Islet of Langerhans (tissue), 1 donor: ENCODE data around the gene MGLL.
"Not testable (repeated sequence)": the region's sequence is repeated elsewhere in the genome, so short reads cannot be mapped to it uniquely, and the experiment has no call there.

ENCODE experiments used
- FAIRE-seq: peaks from one replicate; lab custom pipeline; 2011; peaks lifted over from hg19 to GRCh38; lab: Jason Lieb, UNC

MGLL gene

DNA sequence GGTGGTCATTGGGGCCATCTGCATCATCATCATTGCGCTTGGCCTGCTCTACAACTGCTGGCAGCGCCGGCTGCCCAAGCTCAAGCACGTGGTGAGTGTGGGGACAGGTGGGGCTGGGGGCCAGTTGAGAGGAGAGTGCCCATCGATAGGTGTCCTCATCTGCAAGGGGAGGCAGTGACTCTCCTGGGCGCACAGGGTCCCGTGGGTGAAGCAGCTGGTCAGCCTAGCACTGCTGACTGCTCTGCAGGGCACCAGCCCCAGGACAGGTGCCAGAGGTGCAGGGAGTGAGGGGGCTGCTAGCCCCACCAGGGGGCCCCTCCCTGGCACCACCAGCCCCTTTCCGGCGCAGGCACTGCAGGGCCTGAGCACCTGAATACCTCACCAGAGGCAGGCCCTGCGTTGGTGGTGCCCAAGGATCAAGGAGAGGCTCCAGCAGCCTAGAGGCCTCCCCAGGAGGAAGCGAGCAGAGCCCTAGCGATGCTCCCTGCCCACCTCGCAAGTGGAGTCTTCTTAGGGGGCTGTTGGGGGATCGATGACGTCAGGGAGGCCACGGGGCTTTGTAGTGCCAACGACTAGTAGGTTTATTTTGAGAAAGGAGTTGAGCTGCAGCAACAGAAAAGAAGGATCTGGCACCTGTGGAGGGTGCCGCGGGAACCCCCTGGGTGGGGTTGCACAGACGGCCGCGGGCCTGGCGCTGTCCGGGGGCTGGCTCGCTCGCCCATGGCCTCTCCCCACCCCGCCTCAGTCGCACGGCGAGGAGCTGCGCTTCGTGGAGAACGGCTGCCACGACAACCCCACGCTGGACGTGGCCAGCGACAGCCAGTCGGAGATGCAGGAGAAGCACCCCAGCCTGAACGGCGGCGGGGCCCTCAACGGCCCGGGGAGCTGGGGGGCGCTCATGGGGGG lies 150.5 kb downstream of the MGLL start:
- FAIRE-seq = no peak

DNA sequence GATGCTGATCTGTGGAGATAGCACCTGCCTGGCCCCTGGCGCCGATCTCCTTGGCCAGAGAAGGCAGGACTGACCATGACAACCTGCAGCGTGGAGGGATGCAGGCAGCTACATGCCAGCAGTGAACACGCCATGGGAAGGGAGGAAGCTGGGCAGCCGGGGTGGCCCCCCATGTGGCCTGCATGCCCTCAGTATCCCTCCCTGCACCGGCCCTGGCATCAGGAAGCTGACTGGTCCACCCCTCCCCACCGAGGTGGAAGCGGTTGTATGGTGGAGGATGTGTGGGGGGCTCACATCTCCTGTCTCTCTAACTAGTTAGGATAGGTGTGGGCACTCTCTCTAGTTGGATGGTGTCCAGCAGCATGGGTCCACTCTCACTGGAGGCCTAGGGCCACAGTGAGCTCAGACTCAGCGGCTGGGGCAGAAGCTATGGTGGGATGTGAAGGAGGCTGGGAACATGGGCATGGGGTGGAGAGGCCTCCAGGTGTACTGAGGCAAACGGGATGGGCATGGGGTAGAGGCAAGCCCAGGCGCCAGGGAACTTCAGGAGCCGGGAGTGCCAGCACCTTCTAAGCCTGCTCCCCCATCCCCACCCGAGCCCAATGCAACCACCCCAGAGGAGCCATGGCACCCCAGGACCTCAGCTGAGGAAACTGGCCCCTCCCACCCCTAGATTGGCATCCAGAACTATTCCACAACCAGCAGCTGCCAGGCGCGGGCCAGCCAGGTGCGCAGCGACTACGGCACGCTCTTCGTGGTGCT lies 151.4 kb downstream of the MGLL start:
- no peak for FAIRE-seq

DNA sequence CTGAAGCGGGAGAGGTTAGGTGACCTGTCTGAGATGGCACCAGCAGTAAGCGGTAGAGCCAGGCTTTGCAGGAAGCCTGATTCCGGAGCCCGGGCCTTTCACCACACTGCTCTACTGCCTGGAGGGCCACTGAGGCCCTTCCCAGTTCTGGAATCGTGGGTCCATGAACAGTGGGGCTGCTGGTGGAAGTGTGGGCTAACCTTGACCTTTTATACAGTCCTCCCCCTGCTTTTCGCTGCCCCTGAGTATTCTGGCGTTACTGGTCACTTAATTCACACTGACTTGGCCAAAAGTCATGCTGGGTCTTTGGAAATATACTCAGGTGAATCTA lies 152.1 kb downstream of the MGLL start:
- no peak for FAIRE-seq

DNA sequence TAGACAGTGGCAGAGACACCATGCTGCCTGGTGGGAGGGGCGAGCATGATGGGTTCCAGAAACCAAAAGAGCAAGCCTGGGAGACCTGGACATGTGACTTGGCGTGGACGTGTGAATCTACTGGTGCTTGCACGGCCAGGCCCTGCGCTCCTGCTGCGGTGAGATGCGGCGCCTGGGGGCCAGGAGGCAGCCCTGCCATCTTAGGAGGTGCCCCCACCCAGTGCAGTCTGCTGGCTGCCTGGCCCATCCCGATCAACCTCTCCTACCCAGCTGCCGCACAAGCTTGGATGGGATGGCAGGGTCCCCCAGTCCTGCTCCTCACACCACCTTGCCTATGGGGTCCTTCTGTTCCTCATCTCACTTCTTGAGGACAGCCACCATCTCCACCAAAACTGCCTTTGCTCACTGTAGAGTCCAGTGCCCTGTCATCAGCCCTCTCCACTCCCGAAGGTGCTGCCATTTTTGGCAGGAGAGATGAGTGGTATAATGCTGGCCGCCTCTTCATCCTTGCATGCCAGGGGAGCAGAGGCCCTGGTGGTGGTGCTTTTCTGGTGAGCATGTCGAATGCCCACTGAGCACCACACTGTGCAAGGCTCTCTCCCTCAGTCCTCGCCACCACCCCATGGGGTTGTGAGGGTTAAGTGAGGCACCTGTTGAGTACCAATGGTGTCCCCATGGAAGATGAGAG lies 152.6 kb downstream of the MGLL start:
- no peak for FAIRE-seq

DNA sequence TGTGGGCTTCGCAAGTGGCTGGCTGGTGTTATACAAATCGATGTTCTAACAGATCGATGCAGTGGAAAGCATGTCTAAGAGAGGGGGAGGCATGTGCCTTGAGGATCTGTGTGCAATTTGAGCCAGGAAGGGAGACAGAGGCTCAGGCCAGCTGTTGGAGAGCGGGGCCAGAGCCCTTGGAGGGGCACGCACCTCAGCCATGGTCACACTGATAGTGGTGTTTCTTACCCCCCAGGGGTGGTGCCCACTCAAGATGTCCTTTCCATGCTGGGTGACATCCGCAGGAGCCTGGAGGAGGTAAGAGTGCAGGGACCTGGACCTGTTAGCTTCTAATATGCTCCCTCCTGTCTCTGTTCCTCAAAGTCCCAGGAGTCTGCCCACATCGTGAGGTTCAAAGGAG lies 153.4 kb downstream of the MGLL start:
- no peak for FAIRE-seq

DNA sequence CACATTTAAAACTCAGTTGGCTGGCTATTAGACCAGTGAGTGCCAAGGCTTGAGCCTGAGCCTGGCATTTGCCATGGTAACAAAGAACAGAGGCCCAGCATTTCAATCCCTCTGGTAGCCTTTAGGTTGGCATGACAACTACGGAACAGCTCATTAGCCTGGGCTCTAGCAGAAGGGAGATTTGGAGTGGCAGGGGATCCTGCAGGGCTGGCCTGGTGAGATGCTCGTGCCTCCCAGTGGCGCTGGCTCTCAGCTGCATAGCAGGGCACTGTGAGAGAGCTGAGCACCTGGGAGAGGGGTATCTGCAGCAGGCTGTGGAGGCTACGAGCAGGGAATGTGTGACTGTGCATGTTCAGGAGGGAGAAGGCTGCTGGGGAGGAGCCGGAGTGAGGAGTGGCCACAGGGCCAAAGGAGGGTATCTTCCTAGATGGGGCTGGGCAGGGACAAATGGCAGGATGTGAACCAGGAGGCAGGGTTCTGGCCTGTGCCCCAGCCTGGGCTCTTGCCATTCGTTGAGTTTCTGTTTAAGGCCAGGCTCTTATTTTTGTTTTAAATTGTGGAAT lies 155.1 kb downstream of the MGLL start:
- FAIRE-seq = no peak

DNA sequence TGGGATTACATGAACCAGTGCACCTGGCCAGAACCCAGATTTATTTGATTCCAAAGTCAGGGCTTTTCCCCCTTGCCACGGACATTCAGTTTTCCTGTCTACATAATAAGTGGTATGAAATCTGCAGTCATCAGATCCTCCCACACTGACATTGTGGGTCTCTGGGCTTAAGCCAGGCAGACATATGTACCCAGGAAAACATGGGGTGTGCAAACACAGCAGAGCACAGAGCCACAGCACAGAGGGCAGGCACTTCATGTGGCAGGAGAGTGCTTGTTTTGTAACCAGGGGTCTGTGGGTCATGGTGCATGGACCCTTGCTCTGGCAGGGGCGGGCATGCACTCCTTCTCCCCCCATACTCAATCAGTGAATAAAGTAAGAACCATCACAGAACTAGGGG lies 155.6 kb downstream of the MGLL start:
- FAIRE-seq = no peak

DNA sequence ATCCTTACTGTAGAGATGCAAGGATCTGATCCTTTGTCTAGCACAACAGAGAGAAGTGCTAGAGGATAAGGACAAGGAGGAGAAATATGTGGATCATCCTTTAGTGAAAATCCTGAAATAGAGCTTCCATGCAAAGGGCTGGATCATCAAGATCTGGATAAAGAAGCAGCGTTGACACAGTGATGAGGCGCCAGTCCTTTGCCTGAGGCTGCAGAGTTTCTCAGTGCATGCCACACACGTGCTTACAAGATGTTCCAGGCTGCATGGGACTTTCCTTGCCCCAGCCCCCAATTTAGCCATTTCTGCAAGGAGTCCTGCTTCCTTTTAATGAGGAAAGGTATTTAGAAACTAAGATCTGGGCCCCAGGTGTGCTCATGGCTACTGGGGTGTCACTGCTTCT lies 156.7 kb downstream of the MGLL start:
- FAIRE-seq = no peak

DNA sequence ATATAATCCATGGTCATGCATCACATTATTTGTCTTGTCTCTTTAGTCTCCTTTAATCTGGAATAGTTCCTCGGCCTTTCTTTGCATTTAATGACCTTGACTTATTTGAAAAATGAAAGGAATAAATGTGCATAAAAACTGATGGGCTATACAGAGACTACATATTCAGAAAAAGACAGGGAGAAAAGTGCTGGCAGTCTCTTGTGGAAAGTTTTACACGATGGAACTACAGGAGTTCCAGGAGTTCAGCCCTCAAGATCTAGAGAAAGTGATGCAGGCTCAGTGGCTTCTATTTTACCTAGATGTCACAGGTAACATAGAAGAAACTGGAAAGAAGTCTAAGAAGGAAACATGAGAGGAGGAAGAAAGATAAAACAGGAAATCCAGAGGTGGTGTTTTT lies 157.2 kb downstream of the MGLL start:
- FAIRE-seq = no peak

DNA sequence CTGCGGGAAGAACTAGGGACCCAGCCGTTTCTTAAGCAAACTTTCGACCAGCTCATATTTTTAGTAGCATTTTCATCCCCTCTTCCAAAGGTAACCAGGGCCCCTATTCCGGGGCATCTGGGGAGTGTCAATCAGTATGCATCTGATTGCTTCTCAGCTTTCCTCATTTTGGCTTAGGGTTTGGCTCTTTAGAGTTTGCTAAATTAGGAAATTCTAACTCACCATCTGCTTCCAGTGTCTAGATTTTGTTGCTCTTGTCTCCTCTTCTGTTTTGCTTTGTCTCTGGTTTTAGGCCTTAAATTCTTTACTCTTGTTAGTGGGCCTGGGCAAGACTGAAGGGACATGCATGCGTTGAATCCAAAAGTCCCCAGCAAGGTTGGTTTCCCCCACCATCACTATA lies 159.2 kb downstream of the MGLL start:
- no peak for FAIRE-seq

DNA sequence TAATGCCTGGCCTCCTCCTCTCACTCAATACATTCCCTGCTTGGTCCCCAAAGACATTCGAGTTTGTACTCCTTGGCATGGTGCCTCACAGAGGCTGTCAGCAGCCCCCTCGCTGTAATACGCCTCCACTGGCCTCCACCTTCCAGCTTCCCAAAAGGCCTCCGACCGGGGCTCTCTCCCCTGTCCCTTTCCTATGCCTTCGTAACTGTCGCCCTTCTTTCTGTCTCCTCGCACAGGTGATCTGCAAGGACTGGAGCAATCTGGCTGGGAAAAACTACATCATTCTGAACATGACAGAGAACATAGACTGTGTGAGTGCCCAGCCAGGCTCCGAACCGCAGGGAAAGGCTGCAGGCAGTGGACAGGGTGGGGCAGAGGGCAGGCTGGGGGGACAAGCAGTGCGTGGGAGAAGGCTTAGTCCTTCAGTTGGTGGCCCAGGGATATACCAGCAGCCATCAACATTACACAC lies 160.3 kb downstream of the MGLL start:
- no peak for FAIRE-seq

DNA sequence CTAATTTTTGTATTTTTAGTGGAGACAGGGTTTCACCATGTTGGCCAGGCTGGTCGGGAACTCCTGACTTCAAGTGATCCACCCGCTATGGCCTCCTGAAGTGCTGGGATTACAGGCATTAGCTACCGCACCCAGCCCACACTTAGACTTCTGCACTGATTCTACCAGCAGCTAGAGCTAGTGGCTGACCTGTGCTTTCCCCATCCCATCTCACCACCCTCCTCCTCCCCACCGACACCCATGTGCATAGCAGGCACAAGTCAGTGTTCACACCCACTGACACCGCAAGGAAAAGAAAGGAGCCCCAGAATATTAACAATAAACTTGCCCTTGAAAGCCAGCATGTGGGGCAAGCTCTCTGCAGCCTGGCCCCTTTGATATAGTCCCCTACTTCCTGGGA lies 160.7 kb downstream of the MGLL start:
- FAIRE-seq = no peak

DNA sequence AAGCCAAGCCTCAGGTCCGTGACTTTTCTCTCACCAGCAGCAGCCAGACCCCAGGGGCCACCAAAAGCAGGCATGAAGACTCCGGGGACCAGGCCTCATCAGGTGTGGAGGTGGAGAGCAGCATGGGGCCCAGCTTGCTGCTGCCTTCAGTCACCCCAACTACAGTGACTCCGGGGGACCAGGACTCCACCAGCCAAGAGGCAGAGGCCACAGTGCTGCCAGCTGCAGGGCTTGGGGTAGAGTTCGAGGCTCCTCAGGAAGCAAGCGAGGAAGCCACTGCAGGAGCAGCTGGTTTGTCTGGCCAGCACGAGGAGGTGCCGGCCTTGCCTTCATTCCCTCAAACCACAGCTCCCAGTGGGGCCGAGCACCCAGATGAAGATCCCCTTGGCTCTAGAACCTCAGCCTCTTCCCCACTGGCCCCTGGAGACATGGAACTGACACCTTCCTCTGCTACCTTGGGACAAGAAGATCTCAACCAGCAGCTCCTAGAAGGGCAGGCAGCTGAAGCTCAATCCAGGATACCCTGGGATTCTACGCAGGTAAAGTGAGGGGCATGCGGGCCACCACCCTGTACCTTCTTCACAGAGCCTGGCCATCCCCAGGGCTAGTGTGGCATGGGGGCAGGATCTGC lies 161.6 kb downstream of the MGLL start:
- FAIRE-seq = no peak

DNA sequence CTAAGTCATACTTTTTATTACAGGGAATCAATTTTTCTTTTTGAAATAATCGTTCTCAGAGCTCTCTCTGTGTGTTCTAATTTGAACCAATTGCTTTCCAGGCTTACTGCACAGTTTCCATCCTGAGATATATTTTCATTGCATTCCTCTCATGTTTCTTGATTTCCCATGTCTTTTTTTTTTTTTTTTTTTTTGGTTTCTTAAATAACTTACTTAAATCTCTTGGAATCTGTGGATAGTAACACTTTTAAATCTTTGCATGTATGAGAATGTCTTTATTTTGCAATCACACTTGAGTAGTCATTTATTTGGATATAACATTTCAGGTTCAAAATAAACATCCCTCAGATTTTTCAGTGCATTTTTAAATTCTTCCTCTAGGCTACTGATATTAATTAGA lies 164.1 kb downstream of the MGLL start:
- FAIRE-seq = peak; percentile 9

DNA sequence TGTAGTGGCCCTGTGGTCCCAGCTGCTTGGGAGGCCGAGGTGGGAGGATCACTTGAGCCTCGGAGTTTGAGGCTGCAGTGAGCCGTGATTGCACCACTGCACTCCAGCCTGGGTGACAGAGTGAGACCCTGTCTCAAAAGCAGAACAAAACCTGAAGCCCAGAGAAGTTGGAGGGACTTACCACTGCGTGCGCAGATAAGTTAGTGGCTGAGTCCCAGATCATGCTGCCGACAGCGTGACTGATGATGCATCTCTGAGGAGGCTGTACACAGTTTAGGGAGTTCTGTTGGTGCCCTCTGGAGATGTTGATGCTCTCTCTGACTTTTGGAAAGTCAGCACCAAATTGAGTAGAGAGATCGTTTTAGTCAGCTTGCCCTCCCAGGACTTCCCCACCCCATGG lies 165.4 kb downstream of the MGLL start:
- FAIRE-seq = no peak

DNA sequence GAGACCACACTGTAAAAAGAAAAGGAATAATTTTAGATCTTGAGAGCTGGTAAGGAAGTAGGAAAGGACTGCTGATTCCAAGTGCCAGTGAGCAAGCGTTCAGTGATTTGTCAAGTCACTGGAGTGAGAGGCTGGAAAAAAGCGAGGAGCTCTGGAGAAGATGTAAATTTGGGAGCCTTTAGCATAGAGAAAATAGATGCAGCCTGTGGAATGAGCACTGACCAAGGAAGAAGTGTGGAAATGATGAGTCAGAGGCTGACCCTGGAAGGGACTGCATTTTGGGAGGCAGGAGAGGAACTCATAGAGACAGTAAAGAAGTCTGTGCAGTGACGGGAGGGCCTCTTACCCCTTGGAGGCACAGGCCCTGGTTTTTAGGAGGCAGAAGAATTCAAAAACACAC lies 166.7 kb downstream of the MGLL start:
- FAIRE-seq = no peak

DNA sequence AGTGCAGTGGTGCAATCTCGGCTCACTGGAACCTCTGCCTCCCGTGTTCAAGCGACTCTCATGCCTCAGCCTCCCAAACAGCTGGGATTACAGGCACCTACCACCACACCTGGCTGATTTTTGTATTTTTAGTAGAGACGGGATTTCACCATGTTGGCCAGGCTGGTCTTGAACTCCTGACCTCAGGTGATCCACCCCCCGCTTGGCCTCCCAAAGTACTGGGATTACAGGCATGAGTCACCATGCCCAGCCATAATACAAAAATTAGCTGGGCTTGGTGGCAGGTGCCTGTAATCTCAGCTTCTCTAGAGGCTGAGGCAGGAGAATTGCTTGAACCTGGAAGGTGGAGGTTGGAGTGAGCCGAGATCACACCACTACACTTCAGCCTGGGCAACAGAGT lies 167.3 kb downstream of the MGLL start:
- not testable (repeated sequence) for FAIRE-seq

DNA sequence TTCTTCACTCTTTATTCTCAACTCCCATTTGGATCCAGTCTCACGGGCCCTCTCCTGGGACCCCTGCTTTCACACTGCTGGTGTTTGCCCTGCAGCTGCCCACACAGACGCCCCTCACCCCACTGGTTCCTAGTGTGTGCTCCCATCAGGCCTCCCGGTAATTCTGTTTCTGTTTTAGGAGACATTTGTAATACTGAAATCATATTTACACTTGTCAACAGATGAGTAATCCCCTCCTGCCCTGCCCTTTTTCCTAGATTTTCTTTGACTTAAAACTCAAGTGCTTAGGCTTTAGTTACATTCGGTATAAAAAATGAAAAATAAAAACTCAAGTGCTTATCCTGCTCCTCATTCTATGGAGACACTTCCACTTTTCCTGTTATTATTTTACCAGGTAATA lies 167.9 kb downstream of the MGLL start:
- no peak for FAIRE-seq

DNA sequence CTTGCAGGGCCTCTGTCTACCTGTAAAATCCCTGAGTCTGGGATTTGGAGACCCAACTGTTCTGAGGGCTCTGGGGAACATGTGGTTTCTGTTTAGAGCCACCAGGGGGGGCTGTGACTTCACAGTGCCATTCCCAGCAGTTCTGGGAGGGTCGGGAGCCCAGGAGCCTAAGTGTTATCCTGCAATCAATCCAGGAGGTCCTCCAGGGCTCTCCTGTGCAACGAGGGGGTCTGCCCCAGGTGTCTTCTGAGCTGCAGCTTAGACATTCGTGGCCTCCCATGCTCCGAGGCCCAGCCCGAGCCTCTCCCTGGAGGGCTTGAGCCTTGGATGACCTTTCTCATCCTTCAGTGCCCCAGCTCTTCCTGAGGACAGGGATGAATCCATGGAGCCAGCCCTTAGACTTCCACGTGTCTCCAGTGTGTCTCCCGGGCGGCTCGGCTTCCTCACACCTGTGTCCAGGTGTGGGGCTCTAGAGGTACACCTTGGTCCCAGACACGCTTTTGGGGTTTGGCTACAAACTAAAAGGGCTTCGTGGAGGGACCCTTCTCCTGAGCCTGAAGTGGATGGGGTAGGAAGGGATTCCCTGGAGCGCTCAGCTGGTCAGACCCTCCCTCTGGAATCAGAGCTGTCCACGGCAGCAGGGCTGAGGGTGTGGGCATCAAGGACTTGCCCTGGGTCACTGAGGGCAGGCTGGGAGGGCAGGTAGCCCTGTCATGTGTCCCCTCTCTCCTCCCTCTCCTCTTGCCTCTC lies 169.9 kb downstream of the MGLL start:
- FAIRE-seq = no peak

DNA sequence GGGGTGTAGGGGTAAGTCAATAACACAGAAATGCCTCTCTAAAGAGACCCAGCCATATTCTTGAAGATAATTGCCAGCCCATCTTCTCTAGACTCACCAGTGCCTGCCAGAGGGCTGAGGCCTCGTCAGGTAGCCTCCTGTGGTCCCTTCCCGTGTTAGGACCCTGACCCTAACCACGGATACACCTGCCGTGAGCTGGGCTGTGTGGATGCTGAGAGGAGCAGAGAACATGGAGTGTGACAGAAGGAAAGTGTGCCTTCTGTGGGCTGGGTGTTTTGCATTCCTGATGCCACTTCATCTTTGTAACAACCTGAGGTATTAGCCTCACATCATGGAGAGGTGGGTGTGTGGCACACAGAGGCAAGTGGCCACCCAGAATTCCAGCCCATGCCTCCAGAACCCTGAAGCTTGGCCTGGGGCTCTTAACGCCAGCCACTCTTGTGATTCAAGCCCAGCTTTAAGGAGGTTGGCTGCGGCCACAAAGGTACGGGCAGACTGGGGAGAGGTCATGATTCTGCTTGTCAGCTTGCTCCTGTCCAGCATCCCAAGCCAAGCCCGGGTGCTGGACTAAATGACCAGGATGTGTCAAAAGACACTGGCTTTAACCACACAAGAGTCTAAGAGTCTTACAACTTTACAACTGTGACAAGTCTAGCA lies 170.7 kb downstream of the MGLL start:
- FAIRE-seq = no peak

DNA sequence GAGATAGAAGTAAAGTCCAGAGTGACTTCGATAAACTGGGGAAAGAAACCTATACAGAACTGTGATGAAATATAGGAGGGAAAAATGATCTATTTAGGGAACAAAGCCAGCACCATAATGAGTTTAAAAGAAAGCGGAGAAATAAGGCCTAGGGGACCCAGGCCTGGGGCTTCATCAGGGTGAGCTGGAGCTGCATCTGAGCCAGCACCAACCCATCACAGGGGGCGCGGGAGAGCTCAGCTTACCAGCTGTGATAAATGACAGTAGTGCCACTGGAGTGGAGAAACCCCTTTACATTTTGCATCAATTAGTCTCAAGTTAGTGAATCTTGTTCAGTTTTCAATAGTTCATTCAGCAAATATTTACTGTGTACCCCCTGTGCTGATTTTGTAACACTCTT lies 172.1 kb downstream of the MGLL start:
- no peak for FAIRE-seq
